Stimulated activated CD8-positive, alpha-beta memory T cell treated with anti-CD3 and anti-CD28 coated beads, Interleukin-4, amount 100 ng/mL, for 4 hours (primary cell): Measurements from ENCODE around the gene SLCO1A2.
"Not testable (repeated sequence)": the region's sequence is repeated elsewhere in the genome, so short reads cannot be mapped to it uniquely, and the experiment has no call there.

Source experiments
- DNase-seq, 2 donors: peaks; one replicate each; pipeline ENCODE4 v3.0.0-alpha.2; 2020; ENCODE audit warnings: low read depth in 2 of 2, low spot score in 1 of 2

SLCO1A2 gene

GRCh38 chr12:21334771-21335325, at the start of gene SLCO1A2:
SLCO1A2 (minus strand) TSS chr12:21334917; CDS start chr12:21334647, 270 bp downstream.
- DNase-seq, result no peak

- no peak for DNase-seq
Observed at GRCh38 chr12:21384261-21384660, 49.5 kb upstream of the SLCO1A2 start.

- DNase-seq, result not testable (repeated sequence)
Observed at GRCh38 chr12:21381320-21381719, 46.6 kb upstream of the SLCO1A2 start.

- no peak for DNase-seq
Observed at GRCh38 chr12:21379218-21379617, 44.5 kb upstream of the SLCO1A2 start.

- DNase-seq, result no peak
Observed at GRCh38 chr12:21372602-21373001, 37.9 kb upstream of the SLCO1A2 start, which contains the start of gene IAPP. IAPP (plus strand) TSS chr12:21372902; CDS start chr12:21373352, 450 bp downstream.

- DNase-seq, result no peak
Observed at GRCh38 chr12:21370845-21371449, 36.2 kb upstream of the SLCO1A2 start.

- DNase-seq, result no peak
Observed at GRCh38 chr12:21369141-21369980, 34.6 kb upstream of the SLCO1A2 start.

- DNase-seq, result not testable (repeated sequence)
Observed at GRCh38 chr12:21360632-21361031, 25.9 kb upstream of the SLCO1A2 start.

- DNase-seq, result no peak
Observed at GRCh38 chr12:21354641-21355040, 19.9 kb upstream of the SLCO1A2 start.

GRCh38 chr12:21353948-21354347, 19.2 kb upstream of the SLCO1A2 start:
- DNase-seq, result no peak

GRCh38 chr12:21353487-21353886, 18.8 kb upstream of the SLCO1A2 start:
- DNase-seq, result no peak

GRCh38 chr12:21350975-21351374, 16.3 kb upstream of the SLCO1A2 start:
- no peak for DNase-seq

- no peak for DNase-seq
Observed at GRCh38 chr12:21346542-21347205, 12.0 kb upstream of the SLCO1A2 start.

GRCh38 chr12:21343636-21344035, 8.9 kb upstream of the SLCO1A2 start:
- no peak for DNase-seq

- no peak for DNase-seq
Observed at GRCh38 chr12:21341769-21342168, 7.1 kb upstream of the SLCO1A2 start.

- no peak for DNase-seq
Observed at GRCh38 chr12:21340403-21340802, 5.7 kb upstream of the SLCO1A2 start.

- no peak for DNase-seq
Observed at GRCh38 chr12:21339921-21340320, 5.2 kb upstream of the SLCO1A2 start.

- no peak for DNase-seq
Observed at GRCh38 chr12:21337959-21338744, 3.4 kb upstream of the SLCO1A2 start.

GRCh38 chr12:21337453-21337852, 2.7 kb upstream of the SLCO1A2 start:
- no peak for DNase-seq

GRCh38 chr12:21336656-21337055, 1.9 kb upstream of the SLCO1A2 start:
- DNase-seq, result no peak
